Stimulated activated CD4-positive, alpha-beta T cell treated with anti-CD3 and anti-CD28 coated beads, Interleukin-1b, Interleukin-23, amount 100 ng/mL, for 4 hours (primary cell): ENCODE data around the gene RPS18.

Experiments used
- DNase-seq, 2 donors: peaks; one replicate each; pipeline ENCODE4 v3.0.0-alpha.2; 2020; ENCODE audit warnings: low read depth in 2 of 2

Gene RPS18

DNA sequence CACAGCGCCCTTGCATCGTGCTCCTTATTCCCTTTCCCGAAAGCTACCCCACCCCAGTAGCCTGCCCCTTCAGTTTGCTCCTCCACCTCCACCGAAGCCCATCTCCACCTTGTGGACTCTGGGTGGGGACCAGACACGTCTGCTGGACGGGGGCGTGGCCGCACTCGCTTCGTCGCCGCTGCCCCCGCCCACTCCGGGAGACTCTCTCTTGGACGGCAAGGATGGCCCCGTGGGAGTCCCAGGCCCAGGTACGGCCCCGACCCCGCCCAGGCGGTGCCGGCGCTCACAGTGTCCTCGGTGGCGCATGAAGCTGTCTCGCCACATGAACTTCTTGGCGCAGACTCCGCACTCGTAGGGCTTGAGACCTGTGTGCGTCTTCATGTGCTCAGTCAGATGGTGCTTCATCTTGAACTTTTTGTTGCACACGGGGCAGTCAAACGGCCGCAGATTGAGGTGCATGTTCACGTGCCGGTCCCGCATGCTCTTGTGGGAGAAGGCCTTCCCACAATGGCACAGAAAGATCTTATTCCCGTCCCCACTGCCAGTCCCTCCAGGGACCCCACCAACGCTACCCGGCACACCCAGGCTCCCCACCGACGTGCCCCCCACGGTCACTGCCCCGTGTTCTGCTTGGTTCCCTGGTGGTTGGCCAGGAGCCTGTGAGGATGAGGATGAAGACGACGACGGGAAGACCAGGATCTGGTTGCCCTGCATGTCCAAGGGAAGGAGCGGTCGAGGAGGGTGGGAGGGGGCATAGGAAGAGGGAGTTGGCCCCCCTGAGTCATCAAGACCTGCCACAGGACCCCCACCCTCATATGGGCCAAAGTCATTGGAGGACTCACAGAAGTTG is 43.3 kb downstream of the RPS18 start:
- no peak for DNase-seq

DNA sequence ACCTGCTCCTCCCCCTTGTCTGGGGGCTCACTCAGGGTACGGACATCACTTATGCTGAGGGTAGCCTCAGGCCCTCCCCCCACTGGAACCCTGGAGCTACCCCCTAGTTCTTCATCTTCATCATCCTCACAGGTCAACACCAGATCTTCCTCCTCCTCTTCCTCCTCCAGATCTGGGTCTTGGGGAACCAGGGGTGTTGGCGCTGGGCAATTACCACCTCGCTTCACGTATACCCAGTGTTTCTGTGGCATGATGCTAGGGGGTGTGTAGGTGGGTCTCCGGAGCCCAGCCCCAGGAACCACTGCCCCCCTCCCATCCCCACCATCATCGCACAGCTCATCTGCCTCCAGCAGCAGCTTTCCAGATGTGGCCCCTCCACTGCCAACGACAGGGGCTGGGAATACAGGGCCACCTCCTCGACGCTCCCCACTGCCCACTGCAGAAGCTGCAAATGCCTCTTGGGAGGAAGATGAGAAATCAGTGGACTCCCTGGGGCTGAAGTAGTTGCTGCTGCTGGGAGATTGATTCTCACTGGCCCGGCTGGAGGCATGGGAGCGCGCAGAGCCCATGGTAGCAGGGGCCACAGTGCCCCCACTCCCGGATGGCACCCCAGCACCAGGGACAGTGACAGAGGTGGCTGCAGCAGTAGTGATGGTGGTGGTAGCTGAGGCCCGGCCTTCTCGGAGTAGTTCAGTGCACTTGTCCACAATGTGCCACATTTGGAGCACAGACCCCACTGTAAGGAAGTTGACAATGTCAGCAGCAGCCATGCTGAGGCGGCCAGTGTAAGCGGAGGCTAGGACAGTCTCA is 44.1 kb downstream of the RPS18 start:
- no peak for DNase-seq

GRCh38 chr6:33316603-33317418 is 44.9 kb downstream of the RPS18 start:
- no peak for DNase-seq

- DNase-seq, result no peak
Observed at GRCh38 chr6:33317419-33317668, 45.5 kb downstream of the RPS18 start.

DNA sequence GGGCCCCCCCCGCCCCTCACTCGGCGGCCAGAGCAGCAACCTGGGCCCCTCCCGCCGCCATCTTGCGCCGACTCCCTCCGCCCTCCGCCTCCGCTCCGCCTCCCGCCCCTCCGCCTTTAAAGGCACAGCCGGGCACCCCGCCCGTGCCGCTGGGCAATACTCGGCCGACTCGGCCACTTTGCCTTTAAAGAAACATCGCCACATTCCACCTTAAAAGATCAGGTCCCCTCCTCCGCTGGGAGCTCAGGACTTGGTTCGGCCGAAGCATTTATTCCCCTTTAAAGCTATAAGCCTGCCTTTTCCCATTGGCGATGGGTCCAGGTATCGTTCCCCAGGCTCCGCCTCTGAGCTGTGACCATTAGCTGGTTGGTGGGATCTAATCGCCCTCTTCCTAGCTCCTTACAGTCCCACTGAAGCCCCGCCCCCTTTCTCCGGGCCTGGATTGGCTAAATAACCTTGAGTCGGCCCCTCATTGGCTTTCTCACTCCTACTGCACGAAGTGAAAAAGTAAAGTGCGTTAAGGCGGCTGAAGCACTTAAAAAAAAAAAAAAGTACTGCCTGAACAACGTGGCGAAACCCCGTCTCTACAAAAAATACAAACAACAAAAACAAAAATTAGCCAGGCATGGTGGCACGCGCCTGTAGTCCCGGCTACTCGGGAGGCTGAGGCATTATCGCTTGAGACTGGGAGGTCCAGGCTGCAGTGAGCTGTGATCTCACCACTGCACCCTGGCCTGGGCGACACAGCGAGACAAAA is 46.0 kb downstream of the RPS18 start, which contains the start of gene ZBTB22:
Gene ZBTB22 (minus strand): TSS at position 76 of the 757 bp plus-strand sequence. CDS start 828 bp downstream, outside the sequence.
- DNase-seq, result peak; percentile 89 to 94

DNA sequence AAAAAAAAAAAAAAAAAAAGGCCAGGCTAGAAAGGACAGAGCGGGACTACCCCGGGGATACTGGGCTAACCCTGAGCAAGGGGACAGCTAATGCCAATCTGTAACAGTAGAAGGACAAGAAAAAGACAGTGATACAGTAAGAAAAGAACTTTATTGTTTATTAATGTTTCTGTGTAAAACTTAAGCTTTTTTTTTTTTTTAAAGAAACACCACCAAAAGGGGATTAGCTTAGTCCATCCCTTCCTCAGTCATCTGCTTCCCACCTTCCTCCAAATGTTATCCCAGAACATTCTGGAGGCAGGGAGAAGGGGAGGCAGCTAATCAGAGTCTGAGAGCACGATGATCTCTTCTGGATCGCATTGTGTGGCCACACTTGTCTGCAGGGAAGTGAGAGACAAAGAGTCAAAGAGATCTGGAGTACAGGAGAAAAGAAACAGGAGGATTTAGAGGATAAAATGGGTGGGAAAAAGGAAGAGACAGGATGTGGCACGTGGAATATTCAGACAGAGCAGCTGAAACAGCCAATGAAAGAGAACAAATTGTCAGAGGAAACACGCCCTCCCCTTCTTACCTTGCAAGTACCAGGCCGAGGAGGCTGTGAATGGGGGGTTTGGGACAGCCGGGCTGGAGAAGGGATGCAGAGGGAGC is 46.7 kb downstream of the RPS18 start:
- no peak for DNase-seq

GRCh38 chr6:33319939-33320314 is 48.1 kb downstream of the RPS18 start:
- DNase-seq, result no peak

DNA sequence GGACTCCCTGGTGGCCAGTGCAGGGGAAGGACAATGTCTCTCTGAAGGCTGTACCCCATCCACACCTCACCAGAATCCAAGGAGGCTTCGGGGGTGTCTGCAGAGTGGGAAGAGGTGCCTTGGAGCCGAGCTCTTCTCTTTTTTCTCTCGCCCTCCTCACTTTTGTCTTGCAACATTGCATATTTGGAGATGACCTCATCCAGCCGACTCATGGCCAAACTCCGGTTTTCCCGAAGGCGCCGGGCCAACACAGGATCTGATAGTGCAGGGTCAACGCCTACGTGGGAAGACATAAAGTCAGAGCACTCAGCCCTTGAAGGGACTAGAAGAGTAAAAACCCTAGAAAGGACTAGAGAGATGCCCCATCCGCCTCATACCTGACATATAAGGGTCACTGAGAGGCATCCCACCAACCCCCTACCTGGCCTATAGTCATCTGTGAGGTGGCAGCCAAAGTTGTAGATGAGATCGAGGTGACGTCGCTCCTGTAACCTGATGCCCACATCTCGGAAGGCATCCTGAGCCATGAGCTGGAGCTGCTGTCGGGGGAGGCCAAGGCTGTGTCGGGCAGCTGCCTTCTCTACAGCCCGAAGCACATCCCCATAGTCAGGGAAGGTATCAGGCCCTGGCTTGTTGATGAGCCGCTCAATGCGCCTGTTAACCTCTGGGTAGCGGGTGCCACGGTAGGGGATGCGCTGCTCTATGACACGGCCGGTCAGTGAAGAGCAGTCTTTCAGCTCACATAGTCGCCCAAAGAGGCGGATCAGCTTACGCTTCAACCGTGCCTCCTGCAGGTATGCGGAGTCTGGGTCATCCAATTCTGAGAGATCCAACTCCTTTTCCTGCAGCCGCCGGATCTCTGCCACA is 48.7 kb downstream of the RPS18 start:
- no peak for DNase-seq

DNA sequence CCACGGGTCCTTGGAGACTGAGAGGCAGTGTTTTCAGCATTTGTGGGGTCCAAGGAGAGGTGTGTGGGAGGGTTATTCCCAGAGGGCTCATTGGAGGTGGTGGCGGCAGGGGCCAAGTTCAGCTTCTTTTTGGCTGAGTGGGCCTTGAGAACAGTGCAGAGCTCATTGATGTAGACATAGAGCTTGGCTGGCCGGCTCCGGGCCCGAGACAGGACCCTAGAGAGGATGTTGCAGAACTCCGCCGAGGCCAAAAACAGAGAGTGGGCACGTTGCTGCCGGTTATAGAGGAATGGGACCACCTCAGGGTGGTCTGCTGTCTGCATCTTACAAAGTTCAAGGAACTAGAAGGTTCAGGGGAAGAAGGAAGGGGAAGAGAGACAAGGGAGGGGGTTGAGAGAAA is 49.4 kb downstream of the RPS18 start:
- no peak for DNase-seq

DNA sequence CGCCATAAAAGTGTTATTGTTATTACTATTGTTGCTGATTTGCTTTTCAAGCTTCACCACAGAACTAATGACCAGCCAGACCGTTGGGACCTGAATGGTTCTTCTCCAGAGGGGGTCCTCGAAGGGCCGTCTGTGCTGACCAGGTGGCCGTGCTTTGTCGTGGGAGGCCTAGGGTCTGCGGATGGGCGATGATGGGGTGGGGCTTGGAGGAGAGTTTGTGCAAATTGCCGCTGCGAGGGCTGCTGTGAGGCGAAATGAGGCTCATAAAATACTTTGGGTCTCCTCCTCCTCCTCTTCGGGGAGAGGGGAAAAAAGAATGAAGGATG is 51.7 kb downstream of the RPS18 start:
- no peak for DNase-seq

GRCh38 chr6:33324125-33324524 is 52.2 kb downstream of the RPS18 start:
- DNase-seq, result no peak
